ENCODE data around the gene SDHA.
"Not testable (repeated sequence)": the region's sequence is repeated elsewhere in the genome, so short reads cannot be mapped to it uniquely, and the experiment has no call there.

The SDHA gene

DNA sequence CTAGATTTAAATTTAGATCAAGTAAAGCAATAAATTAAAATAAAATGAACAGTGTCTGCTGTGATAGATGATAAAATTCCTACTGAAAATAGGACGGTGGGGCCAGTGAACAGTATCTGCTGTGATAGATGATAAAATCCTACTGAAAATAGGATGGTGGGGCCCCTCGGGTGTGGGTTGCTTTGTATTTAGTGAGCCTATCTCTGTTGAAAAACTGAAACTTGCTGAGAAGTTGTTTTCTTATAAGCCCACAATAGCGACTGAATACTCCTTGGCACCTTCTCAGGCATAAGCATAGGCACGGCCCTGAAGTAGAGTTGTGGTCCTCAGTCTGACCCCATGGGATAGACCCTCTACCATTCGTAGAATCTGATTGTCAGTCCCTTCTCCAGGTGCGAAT lies 5.7 kb downstream of the SDHA start:
- H3K4me3 ChIP-seq (ENCODE audit: low read depth, low read length): no peak overlapping the region
- TF ChIP-seq, protein P1, sequence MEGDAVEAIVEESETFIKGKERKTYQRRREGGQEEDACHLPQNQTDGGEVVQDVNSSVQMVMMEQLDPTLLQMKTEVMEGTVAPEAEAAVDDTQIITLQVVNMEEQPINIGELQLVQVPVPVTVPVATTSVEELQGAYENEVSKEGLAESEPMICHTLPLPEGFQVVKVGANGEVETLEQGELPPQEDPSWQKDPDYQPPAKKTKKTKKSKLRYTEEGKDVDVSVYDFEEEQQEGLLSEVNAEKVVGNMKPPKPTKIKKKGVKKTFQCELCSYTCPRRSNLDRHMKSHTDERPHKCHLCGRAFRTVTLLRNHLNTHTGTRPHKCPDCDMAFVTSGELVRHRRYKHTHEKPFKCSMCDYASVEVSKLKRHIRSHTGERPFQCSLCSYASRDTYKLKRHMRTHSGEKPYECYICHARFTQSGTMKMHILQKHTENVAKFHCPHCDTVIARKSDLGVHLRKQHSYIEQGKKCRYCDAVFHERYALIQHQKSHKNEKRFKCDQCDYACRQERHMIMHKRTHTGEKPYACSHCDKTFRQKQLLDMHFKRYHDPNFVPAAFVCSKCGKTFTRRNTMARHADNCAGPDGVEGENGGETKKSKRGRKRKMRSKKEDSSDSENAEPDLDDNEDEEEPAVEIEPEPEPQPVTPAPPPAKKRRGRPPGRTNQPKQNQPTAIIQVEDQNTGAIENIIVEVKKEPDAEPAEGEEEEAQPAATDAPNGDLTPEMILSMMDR (IDR thresholded peaks at IDR 0.05; ENCODE audit: borderline replicate concordance, insufficient read depth, low read depth, low read length): no peak

DNA sequence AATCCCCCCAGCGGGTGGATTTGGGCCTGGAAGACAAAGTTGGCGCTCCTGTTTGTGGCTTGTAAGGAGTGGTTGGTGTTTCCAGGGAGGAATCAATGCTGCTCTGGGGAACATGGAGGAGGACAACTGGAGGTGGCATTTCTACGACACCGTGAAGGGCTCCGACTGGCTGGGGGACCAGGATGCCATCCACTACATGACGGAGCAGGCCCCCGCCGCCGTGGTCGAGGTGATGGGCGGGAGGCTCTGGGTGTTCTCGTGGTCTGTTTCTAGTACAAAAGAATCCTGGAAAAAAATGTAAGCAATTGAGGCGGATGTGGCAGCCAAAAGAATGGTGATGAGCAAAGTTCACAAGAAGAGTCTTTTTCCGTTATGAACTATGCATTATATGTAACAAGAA lies 7.2 kb downstream of the SDHA start:
- H3K4me3 ChIP-seq (ENCODE audit: low read depth, low read length): no peak overlapping the region
- TF ChIP-seq, protein P1 (IDR thresholded peaks at IDR 0.05; ENCODE audit: borderline replicate concordance, insufficient read depth, low read depth, low read length): no peak

DNA sequence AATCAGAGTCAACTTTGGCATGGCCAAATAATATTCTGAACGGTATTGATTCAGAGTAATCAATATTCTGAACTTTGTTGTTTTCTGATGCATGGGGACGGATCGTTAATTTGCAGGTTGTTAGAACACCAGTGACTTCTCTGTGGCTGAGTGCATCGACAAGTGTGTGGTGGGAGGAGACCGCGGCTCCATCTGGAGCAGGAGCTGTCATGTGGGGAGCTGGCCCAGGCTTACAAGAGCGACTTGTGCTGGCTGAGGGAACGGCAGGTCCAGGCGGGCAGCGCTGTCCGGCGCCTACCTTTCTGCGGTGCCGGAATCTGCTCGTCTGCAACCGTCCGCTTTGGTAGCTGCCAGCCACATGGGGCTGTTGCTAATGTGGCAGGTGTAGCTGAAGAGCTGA lies 9.3 kb downstream of the SDHA start:
- not testable (repeated sequence) for H3K4me3 ChIP-seq (ENCODE audit: low read depth, low read length)

DNA sequence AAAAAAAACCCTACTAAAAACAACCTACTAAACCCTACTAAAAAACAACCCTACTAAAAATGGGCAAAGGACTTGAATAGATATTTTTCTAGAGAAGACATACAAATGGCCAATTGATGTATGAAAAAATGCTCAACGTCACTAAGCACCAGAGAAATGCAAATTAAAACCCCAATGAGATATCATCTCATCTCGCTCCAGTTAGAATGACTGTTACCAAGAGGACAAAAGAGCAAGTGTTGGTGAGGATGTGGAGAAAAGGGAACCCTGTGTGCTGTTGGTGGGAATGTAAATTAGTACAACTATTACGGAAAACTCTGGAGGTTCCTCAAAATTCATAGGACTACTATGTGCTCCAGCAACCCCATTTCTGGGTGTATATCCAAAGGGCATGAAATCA lies 10.8 kb downstream of the SDHA start:
- no peak overlapping the region for H3K4me3 ChIP-seq (ENCODE audit: low read depth, low read length)
- TF ChIP-seq, protein P1 (IDR thresholded peaks at IDR 0.05; ENCODE audit: borderline replicate concordance, insufficient read depth, low read depth, low read length): no peak

DNA sequence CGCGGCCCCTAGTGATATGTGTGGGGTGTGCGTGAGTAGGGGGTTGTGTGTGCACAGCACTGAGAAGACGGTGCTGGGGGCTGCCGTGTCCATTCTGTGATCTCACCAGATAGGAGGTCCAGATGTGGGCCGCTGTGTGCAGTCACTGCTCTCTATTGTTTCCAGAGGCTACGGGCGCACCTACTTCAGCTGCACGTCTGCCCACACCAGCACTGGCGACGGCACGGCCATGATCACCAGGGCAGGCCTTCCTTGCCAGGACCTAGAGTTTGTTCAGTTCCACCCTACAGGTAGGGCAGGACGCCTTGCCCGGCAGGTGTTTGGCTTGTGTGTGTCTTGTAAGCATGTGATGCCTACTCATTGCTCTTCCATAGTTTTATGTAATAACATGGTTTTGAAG lies 12.6 kb downstream of the SDHA start:
- TF ChIP-seq, protein P1 (IDR thresholded peaks at IDR 0.05; ENCODE audit: borderline replicate concordance, insufficient read depth, low read depth, low read length): no peak
- H3K4me3 ChIP-seq (ENCODE audit: low read depth, low read length): no peak overlapping the region

DNA sequence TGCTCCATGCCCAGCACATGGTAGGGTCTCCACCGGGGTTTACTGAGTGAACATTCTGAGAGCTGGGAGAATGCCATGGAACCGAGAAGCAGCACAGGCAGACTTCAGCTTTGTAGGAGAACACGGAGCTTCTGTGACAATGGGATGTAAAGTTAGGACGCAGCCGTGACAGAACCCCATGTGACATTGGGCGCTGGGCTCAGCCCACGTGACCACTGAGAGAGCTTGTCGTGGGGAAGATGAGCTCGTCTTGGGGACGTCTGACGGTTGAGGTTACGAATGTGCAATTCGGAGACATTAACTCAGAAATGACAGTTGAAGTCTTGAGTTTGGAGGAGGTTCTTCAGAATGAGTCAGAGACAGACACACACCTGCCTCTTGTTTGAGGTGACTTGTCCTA lies 13.5 kb downstream of the SDHA start:
- TF ChIP-seq, protein P1 (IDR thresholded peaks at IDR 0.05; ENCODE audit: borderline replicate concordance, insufficient read depth, low read depth, low read length): no peak
- no peak overlapping the region for H3K4me3 ChIP-seq (ENCODE audit: low read depth, low read length)

DNA sequence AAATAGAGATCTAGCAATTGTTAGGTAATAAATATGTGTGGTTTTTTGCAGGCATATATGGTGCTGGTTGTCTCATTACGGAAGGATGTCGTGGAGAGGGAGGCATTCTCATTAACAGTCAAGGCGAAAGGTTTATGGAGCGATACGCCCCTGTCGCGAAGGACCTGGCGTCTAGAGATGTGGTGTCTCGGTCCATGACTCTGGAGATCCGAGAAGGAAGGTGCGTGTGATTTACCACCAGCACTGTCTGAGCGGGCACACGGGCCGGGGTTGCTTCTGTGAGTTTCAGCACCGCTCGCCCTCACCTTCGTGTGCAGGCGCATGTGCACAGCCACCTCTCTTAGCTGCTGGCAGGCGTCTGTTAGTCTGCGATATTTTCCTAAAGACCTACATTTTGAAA lies 15.3 kb downstream of the SDHA start:
- H3K4me3 ChIP-seq (ENCODE audit: low read depth, low read length): not testable (repeated sequence)

DNA sequence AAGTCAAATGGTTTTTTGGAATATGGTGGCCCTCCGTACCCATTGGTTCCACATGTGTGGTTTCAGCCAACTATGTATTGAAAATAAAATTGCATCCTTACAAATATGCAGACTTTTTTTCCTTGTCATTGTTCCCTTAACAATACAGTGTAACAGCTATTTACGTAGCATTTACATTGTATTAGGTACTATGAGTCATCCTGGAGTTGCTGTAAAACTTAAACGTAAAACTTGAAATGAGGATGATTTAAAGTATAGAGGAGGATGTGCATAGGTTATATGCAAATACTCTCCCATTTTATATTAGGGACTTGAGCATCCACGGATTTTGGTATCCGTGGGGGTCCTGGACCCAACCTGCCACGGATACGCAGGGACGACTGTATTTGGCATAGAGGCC lies 16.3 kb downstream of the SDHA start:
- H3K4me3 ChIP-seq (ENCODE audit: low read depth, low read length): no peak overlapping the region
- TF ChIP-seq, protein P1 (IDR thresholded peaks at IDR 0.05; ENCODE audit: borderline replicate concordance, insufficient read depth, low read depth, low read length): no peak

GRCh38 chr5:235527-235926 lies 17.4 kb downstream of the SDHA start:
- H3K4me3 ChIP-seq (ENCODE audit: low read depth, low read length): not testable (repeated sequence)

DNA sequence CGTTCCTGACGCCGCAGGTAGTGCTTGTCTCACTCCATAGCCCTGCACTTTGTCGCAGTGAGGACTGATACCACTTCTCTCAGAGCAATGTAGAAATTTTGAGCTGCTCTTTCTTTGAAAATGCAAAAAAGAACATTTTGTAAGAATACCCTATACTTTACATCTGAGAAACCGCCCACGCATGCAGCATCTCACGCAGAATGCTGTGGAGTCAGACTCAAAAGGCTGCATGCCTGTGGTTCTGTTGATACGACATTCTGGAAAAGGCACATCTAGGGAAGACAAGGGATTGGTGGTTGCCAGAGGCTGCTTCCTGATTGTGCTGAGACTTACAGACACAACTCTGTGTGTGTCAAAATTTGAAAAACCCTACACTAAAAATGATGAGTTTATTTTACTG lies 19.8 kb downstream of the SDHA start:
- not testable (repeated sequence) for H3K4me3 ChIP-seq (ENCODE audit: low read depth, low read length)

- not testable (repeated sequence) for H3K4me3 ChIP-seq (ENCODE audit: low read depth, low read length)
Measured at GRCh38 chr5:240550-240949, 22.4 kb downstream of the SDHA start.

GRCh38 chr5:241045-241669 lies 23.0 kb downstream of the SDHA start:
- H3K4me3 ChIP-seq (ENCODE audit: low read depth, low read length): not testable (repeated sequence)
